Stimulated activated CD4-positive, alpha-beta T cell treated with anti-CD3 and anti-CD28 coated beads, Interleukin-4, amount 100 ng/mL, for 1 hour (primary cell): ENCODE measurements around the gene CNPY4.
"Not testable (repeated sequence)": the region's sequence is repeated elsewhere in the genome, so short reads cannot be mapped to it uniquely, and the experiment has no call there.

Experiments used
- DNase-seq: peaks from one replicate; pipeline ENCODE4 v3.0.0-alpha.2; 2020

CNPY4 gene

GRCh38 chr7:100119970-100120732, 717 bp downstream of the CNPY4 start:
- DNase-seq = peak; percentile 66

GRCh38 chr7:100120733-100121036, 1.3 kb downstream of the CNPY4 start:
- no peak for DNase-seq

GRCh38 chr7:100122067-100122466, 2.6 kb downstream of the CNPY4 start:
- DNase-seq = no peak

- DNase-seq = no peak
Observed at GRCh38 chr7:100122568-100122967, 3.1 kb downstream of the CNPY4 start.

GRCh38 chr7:100124301-100125230, 5.1 kb downstream of the CNPY4 start:
- no peak for DNase-seq

- DNase-seq = no peak
Observed at GRCh38 chr7:100126239-100126930, 7.0 kb downstream of the CNPY4 start.

- peak; percentile 88 for DNase-seq
Observed at GRCh38 chr7:100126931-100127865, 7.8 kb downstream of the CNPY4 start, which contains the start of gene MBLAC1. TSS of gene MBLAC1 (plus strand) at chr7:100126967. CDS start at chr7:100127396, 429 bp downstream.

GRCh38 chr7:100127866-100128636, 8.6 kb downstream of the CNPY4 start:
- DNase-seq = no peak

- no peak for DNase-seq
Observed at GRCh38 chr7:100128637-100128963, 9.2 kb downstream of the CNPY4 start.

- not testable (repeated sequence) for DNase-seq
Observed at GRCh38 chr7:100130220-100130607, 10.8 kb downstream of the CNPY4 start.

- peak; percentile 83 for DNase-seq
Observed at GRCh38 chr7:100130608-100131453, 11.4 kb downstream of the CNPY4 start.

- DNase-seq = no peak
Observed at GRCh38 chr7:100132126-100132525, 12.7 kb downstream of the CNPY4 start.

GRCh38 chr7:100132697-100133151, 13.3 kb downstream of the CNPY4 start:
- peak; percentile 65 for DNase-seq

- DNase-seq = no peak
Observed at GRCh38 chr7:100137851-100138760, 18.7 kb downstream of the CNPY4 start.

- DNase-seq = no peak
Observed at GRCh38 chr7:100141555-100141949, 22.1 kb downstream of the CNPY4 start.

- no peak for DNase-seq
Observed at GRCh38 chr7:100142461-100142860, 23.0 kb downstream of the CNPY4 start.

GRCh38 chr7:100146350-100146749, 26.9 kb downstream of the CNPY4 start:
- not testable (repeated sequence) for DNase-seq

GRCh38 chr7:100147278-100147677, 27.8 kb downstream of the CNPY4 start:
- no peak for DNase-seq

- no peak for DNase-seq
Observed at GRCh38 chr7:100148225-100148558, 28.8 kb downstream of the CNPY4 start.
